ENCODE measurements around the gene TFF3.

TFF3 gene

DNA sequence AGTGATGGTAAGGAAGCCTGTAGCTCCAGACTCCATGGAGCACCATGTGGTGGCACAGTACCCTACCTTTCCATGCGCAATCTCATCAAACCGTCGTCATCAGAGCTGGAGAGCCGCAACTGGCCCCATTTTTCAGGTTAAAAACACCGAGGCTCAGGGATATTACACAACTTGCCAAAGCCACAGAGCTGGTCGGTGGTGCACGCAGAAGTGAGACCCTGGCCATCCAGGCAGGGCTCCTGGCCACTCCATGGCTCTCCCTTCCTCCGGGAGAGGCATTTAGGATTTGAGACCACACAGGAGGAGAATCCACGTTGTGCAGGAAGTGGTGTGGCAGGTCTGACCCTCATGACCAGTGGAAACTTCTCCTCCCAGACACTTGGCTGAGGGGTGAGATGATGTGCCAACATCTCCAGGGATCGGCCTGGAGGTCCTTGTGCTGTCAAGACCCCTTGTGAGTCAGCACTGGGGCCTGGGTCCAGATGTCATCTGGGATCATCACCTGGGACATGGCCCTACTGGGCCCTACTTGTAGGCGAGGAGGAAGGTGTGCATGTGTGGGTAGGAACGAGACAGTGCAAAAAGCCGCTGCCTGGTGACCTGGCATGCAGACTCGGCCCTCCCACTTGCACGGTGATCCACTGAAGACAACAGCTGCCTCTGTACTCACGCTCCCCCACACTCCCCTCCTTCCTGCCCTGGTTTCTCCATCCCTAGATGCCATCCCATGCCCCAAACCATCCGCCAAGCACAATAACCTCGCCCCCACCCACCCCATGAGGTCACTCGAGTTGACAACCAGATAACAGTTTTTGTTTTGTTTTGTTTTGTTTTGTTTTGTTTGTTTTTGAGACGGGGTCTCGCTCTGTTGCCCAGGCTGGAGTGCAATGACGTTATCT, 10.4 kb downstream of the TFF3 start:
- ChIA-PET CTCF (no interaction called here), POLR2A (no interaction called here)
- H3K4me3 ChIP-seq (ENCODE audit: low read depth, low read length): no peak overlapping the region
- DNase-seq (ENCODE audit: low read depth, low spot score): no peak
- TF ChIP-seq, protein P1, sequence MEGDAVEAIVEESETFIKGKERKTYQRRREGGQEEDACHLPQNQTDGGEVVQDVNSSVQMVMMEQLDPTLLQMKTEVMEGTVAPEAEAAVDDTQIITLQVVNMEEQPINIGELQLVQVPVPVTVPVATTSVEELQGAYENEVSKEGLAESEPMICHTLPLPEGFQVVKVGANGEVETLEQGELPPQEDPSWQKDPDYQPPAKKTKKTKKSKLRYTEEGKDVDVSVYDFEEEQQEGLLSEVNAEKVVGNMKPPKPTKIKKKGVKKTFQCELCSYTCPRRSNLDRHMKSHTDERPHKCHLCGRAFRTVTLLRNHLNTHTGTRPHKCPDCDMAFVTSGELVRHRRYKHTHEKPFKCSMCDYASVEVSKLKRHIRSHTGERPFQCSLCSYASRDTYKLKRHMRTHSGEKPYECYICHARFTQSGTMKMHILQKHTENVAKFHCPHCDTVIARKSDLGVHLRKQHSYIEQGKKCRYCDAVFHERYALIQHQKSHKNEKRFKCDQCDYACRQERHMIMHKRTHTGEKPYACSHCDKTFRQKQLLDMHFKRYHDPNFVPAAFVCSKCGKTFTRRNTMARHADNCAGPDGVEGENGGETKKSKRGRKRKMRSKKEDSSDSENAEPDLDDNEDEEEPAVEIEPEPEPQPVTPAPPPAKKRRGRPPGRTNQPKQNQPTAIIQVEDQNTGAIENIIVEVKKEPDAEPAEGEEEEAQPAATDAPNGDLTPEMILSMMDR (IDR thresholded peaks at IDR 0.05; ENCODE audit: insufficient read depth, low read length, missing control alignments): no peak

DNA sequence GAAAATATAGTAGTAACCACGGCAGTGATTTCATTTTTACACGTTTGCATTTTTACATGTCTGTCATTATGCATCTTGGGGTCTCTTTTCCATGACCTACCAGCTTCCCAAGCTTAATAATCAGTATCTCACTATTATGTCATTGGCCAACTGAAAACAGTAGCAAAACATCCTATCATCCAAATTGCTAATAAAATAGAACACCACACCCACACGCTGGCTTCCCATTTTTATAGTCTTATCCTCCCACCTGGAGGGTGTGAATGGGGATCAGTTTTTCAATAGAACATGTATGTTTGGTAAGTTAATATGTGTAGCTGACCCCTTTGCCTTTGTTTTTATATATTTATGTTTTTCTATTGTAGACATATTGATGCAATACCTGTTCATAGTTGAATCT, 11.8 kb downstream of the TFF3 start:
- DNase-seq (ENCODE audit: low read depth, low spot score): no peak
- TF ChIP-seq, protein P1 (IDR thresholded peaks at IDR 0.05; ENCODE audit: insufficient read depth, low read length, missing control alignments): no peak
- CTCF ChIA-PET: no interaction called here
- POLR2A ChIA-PET: no interaction called here
- H3K4me3 ChIP-seq (ENCODE audit: low read depth, low read length): no peak overlapping the region

DNA sequence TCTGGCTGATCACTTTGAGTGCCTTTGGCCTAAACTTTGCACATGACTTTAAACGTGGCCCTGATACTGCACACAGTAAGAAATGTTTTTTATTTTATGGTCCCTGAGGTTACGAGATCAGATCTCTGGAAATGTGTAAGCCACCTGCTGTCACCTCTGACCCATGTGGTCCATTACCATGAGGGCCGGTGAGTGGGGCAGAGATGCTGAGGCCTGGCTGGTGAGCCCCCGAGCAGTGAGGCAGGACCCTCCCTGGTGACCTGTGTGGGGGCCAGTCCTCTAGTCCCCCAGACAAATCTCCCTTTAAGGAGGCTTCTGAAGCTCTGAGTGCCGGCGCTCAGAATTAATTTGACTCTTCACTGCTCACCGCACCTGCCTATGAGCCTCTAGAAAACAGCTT, 12.4 kb downstream of the TFF3 start:
- POLR2A ChIA-PET: no interaction called here

GRCh38 chr21:42302076-42302650, 13.0 kb downstream of the TFF3 start:
- POLR2A ChIA-PET: no interaction called here
- TF ChIP-seq, protein P1 (IDR thresholded peaks at IDR 0.05; ENCODE audit: insufficient read depth, low read length, missing control alignments): no peak
- no peak overlapping the region for H3K4me3 ChIP-seq (ENCODE audit: low read depth, low read length)
- DNase-seq (ENCODE audit: low read depth, low spot score): no peak
- CTCF ChIA-PET: no interaction called here

More for the DNA sequence above, 12.4 kb downstream of the TFF3 start:
- CTCF ChIA-PET: no interaction called here
- TF ChIP-seq, protein P1 (IDR thresholded peaks at IDR 0.05; ENCODE audit: insufficient read depth, low read length, missing control alignments): no peak
- no peak for DNase-seq (ENCODE audit: low read depth, low spot score)
- no peak overlapping the region for H3K4me3 ChIP-seq (ENCODE audit: low read depth, low read length)

- ChIA-PET CTCF (interaction anchor here (0.9 kb wide), 1 partner anchor 8 kb away, joined by 5 read pairs; no protein-coding TSS in a partner anchor), POLR2A (no interaction called here)
- no peak for DNase-seq (ENCODE audit: low read depth, low spot score)
- no peak overlapping the region for H3K4me3 ChIP-seq (ENCODE audit: low read depth, low read length)
- TF ChIP-seq, protein P1 (IDR thresholded peaks at IDR 0.05; ENCODE audit: insufficient read depth, low read length, missing control alignments): no peak
Measured at GRCh38 chr21:42301371-42302075, 13.7 kb downstream of the TFF3 start.

- TF ChIP-seq, protein P1 (IDR thresholded peaks at IDR 0.05; ENCODE audit: insufficient read depth, low read length, missing control alignments): no peak
- DNase-seq (ENCODE audit: low read depth, low spot score): no peak
- CTCF ChIA-PET: interaction anchor here (0.9 kb wide), 1 partner anchor 9 kb away, joined by 5 read pairs; no protein-coding TSS in a partner anchor
- POLR2A ChIA-PET: no interaction called here
- no peak overlapping the region for H3K4me3 ChIP-seq (ENCODE audit: low read depth, low read length)
Measured at GRCh38 chr21:42300956-42301355, 14.3 kb downstream of the TFF3 start.
